HEK293 (cell line): ENCODE data around the gene ATG4A.

Experiments used
- TCF7L2 ChIP-seq: IDR thresholded peaks from 2 replicates; pipeline ENCODE4 v1.6.1; 2011; ENCODE audit warnings: low read depth, mild to moderate bottlenecking, inconsistent platforms, low read length, moderate library complexity, borderline replicate concordance
- YY1 ChIP-seq: fragments of 450-650 bp; formaldehyde crosslinking; IDR thresholded peaks from 2 replicates; pipeline ENCODE4 v1.5.1; 2018; ENCODE audit warnings: missing biosample characterization, missing genetic modification characterization
- ZNF274 ChIP-seq, 2 experiments: fragments of 200-500 bp in 1 of 2; fragments of 450-650 bp in 1 of 2; sonication (Bioruptor generic) in 1 of 2; formaldehyde crosslinking in 1 of 2; IDR thresholded peaks; 2 replicates each; pipeline versions ENCODE4 v1.5.1 to v1.6.1; 2014 to 2016; ENCODE audit warnings: borderline replicate concordance in 1 of 2, inconsistent platforms in 1 of 2, low read length in 1 of 2, missing biosample characterization in 1 of 2, missing genetic modification characterization in 1 of 2
- ZNF561 ChIP-seq: fragments of 450-650 bp; IDR thresholded peaks from 2 replicates; pipeline ENCODE4 v1.5.1; 2018; ENCODE audit warnings: missing biosample characterization, missing genetic modification characterization, borderline replicate concordance
- ZSCAN18 ChIP-seq: fragments of 450-650 bp; formaldehyde crosslinking; IDR thresholded peaks from 2 replicates; pipeline ENCODE4 v1.5.1; 2016; ENCODE audit warnings: missing biosample characterization, missing genetic modification characterization
- TF ChIP-seq, protein P1 (sequence below): fragments of 450-650 bp; formaldehyde crosslinking; IDR thresholded peaks from 2 replicates; pipeline ENCODE4 v1.5.1; 2016; ENCODE audit warnings: missing biosample characterization, missing genetic modification characterization
- TF ChIP-seq, protein P2 (sequence below): fragments of 450-650 bp; formaldehyde crosslinking; IDR thresholded peaks from 2 replicates; pipeline ENCODE4 v1.5.1; 2017; ENCODE audit warnings: missing biosample characterization, missing genetic modification characterization
- TF ChIP-seq, protein P3 (sequence below): fragments of 450-650 bp; formaldehyde crosslinking; IDR thresholded peaks from 2 replicates; pipeline ENCODE4 v1.5.1; 2016; ENCODE audit warnings: missing biosample characterization, missing genetic modification characterization
- TF ChIP-seq, protein P4 (sequence below): fragments of 450-650 bp; formaldehyde crosslinking; IDR thresholded peaks from 2 replicates; pipeline ENCODE4; 2016; ENCODE audit warnings: missing biosample characterization, missing genetic modification characterization

DNA sequence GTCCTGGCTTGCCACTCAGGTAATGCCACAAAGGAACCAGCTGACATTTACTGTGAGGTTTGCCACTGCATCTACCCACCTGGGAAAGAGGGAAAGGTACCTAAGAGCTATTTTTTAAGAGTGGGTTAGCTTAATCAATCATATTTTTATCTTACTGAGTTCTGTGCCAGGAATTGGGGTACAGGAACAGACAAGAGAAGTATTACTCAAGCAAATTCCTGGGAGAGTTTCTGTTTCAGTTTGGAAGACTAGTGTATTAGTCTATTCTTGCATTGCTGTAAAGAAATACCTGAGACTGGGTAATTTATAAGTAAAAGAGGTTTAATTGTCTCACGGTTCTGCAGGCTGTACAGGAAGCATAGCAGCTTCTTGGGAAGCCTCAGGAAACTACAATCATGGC is 23.5 kb upstream of the ATG4A start:
- TF ChIP-seq ZNF561 (tag by site-specific recombination), result no peak
- TF ChIP-seq YY1 (tag by site-specific recombination), result no peak
- TF ChIP-seq, protein P1, sequence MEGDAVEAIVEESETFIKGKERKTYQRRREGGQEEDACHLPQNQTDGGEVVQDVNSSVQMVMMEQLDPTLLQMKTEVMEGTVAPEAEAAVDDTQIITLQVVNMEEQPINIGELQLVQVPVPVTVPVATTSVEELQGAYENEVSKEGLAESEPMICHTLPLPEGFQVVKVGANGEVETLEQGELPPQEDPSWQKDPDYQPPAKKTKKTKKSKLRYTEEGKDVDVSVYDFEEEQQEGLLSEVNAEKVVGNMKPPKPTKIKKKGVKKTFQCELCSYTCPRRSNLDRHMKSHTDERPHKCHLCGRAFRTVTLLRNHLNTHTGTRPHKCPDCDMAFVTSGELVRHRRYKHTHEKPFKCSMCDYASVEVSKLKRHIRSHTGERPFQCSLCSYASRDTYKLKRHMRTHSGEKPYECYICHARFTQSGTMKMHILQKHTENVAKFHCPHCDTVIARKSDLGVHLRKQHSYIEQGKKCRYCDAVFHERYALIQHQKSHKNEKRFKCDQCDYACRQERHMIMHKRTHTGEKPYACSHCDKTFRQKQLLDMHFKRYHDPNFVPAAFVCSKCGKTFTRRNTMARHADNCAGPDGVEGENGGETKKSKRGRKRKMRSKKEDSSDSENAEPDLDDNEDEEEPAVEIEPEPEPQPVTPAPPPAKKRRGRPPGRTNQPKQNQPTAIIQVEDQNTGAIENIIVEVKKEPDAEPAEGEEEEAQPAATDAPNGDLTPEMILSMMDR, result no peak
- no peak for TF ChIP-seq ZNF274 (IDR thresholded peaks at IDR 0.05; ENCODE audit: low read length)
- TF ChIP-seq ZNF274 (tag by site-specific recombination; IDR thresholded peaks at IDR 0.05; ENCODE audit: borderline replicate concordance), result no peak
- no peak for TF ChIP-seq TCF7L2
- TF ChIP-seq, protein P2, sequence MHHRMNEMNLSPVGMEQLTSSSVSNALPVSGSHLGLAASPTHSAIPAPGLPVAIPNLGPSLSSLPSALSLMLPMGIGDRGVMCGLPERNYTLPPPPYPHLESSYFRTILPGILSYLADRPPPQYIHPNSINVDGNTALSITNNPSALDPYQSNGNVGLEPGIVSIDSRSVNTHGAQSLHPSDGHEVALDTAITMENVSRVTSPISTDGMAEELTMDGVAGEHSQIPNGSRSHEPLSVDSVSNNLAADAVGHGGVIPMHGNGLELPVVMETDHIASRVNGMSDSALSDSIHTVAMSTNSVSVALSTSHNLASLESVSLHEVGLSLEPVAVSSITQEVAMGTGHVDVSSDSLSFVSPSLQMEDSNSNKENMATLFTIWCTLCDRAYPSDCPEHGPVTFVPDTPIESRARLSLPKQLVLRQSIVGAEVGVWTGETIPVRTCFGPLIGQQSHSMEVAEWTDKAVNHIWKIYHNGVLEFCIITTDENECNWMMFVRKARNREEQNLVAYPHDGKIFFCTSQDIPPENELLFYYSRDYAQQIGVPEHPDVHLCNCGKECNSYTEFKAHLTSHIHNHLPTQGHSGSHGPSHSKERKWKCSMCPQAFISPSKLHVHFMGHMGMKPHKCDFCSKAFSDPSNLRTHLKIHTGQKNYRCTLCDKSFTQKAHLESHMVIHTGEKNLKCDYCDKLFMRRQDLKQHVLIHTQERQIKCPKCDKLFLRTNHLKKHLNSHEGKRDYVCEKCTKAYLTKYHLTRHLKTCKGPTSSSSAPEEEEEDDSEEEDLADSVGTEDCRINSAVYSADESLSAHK (tag by site-specific recombination), result no peak
- TF ChIP-seq, protein P3, sequence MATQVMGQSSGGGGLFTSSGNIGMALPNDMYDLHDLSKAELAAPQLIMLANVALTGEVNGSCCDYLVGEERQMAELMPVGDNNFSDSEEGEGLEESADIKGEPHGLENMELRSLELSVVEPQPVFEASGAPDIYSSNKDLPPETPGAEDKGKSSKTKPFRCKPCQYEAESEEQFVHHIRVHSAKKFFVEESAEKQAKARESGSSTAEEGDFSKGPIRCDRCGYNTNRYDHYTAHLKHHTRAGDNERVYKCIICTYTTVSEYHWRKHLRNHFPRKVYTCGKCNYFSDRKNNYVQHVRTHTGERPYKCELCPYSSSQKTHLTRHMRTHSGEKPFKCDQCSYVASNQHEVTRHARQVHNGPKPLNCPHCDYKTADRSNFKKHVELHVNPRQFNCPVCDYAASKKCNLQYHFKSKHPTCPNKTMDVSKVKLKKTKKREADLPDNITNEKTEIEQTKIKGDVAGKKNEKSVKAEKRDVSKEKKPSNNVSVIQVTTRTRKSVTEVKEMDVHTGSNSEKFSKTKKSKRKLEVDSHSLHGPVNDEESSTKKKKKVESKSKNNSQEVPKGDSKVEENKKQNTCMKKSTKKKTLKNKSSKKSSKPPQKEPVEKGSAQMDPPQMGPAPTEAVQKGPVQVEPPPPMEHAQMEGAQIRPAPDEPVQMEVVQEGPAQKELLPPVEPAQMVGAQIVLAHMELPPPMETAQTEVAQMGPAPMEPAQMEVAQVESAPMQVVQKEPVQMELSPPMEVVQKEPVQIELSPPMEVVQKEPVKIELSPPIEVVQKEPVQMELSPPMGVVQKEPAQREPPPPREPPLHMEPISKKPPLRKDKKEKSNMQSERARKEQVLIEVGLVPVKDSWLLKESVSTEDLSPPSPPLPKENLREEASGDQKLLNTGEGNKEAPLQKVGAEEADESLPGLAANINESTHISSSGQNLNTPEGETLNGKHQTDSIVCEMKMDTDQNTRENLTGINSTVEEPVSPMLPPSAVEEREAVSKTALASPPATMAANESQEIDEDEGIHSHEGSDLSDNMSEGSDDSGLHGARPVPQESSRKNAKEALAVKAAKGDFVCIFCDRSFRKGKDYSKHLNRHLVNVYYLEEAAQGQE (tag by site-specific recombination), result no peak
- no peak for TF ChIP-seq ZSCAN18 (tag by site-specific recombination)
- TF ChIP-seq, protein P4, sequence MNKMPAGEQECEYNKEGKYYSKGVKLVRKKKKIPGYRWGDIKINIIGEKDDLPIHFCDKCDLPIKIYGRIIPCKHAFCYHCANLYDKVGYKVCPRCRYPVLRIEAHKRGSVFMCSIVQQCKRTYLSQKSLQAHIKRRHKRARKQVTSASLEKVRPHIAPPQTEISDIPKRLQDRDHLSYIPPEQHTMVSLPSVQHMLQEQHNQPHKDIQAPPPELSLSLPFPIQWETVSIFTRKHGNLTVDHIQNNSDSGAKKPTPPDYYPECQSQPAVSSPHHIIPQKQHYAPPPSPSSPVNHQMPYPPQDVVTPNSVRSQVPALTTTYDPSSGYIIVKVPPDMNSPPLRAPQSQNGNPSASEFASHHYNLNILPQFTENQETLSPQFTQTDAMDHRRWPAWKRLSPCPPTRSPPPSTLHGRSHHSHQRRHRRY (tag by site-specific recombination), result no peak
